Uterus (tissue), 2 donors: Measurements from ENCODE around the gene TBP.
"Not testable (repeated sequence)": the region's sequence is repeated elsewhere in the genome, so short reads cannot be mapped to it uniquely, and the experiment has no call there.

Source experiments
- CTCF ChIP-seq, 4 experiments: fragments of 200-600 bp in 2 of 4; fragments of 450-650 bp in 2 of 4; sonication (generic) in 2 of 4; IDR thresholded peaks; one replicate each; pipeline ENCODE4 v1.5.1; 2016 to 2019; ENCODE audit warnings: antibody characterized with exemption in 4 of 4, mild to moderate bottlenecking in 2 of 4, moderate library complexity in 1 of 4
- POLR2A ChIP-seq, 2 donors: fragments of 450-650 bp; IDR thresholded peaks; one replicate each; pipeline ENCODE4 v1.6.1; 2016; ENCODE audit warnings: antibody characterized with exemption in 2 of 2, mild to moderate bottlenecking in 1 of 2, moderate library complexity in 1 of 2

GRCh38 chr6:170527995-170528394, 26.2 kb upstream of the TBP start:
- TF ChIP-seq CTCF, POLR2A (IDR thresholded peaks at IDR 0.05): not testable (repeated sequence)
